ENCODE measurements around the gene AFTPH.

Gene AFTPH

DNA sequence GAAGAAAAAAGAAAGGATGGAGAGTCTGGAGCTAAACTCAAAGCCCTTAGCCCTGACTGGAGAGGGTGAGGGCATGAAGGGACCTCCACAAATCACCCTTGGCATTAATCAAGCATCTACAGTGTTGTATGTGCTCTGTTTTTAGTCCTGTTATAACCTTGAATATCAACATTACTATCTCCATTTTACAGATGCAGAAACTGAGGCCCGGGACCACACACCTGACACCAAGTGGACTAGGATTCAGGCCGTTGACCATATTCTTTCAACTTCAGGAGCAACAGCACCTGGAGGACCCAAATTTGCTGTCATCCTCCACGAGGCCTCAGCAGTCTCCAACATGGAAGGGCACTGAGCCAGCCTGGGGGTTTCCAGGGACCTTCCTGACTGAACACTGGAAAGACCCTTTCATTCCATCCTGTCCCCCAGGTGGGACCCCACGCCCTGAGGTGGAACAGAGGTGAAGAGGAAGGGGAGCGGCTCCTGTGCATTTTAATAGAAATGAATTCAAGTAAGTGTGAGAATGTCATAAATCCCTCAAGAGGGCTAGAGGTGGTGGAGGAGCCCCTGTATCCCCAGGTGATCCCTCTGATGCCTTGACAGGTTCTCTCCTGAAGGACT, 88.6 kb downstream of the AFTPH start:
- no peak for DNase-seq (ENCODE audit: low spot score)

DNA sequence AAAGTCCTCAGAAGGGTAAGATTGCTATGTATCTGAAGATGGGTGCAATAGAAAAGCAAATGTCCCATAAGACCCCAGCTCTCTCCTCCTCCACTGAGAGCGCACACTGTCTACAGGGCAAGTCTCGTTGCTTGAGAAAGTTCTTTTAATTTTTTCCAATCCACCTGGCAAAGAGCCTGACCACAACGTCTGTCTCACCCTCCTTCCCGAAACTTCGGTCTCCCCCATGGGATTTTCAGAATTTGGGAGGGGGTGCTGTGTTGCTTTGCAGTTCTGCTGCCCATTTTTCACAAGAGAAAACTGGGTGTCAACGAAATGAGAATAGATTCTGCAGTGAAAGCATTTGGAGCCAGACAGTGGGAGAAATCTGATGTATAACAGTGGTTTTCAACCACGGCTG, 89.1 kb downstream of the AFTPH start:
- no peak for DNase-seq (ENCODE audit: low spot score)

DNA sequence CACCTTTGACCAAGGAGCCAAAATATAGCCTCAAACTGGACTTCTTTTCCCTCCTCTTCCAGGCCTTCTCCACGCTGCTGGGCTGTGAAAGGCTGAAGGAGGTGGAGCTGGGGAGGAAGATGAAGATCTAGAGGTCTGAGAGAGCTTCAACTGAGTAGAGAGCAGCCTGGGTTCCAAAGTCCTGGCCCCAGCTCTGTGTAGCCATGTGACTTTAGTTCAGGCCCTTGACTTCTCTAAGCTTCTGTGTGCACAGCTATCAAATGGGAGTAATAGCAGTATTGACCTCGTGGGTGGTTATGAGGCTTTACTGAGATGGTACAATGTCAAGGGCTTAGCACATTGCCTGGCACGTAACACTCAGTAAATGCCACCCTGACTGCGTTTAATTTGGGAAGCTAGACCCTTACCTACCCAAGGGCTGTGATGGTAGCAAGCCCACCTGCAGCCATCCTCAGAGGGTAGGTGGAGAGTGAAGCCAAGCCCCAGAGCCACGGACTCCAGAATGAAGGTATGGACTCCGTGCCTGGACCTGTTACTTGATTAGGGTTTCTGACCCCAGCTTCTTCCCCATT, 91.2 kb downstream of the AFTPH start:
- DNase-seq (ENCODE audit: low spot score), result no peak

DNA sequence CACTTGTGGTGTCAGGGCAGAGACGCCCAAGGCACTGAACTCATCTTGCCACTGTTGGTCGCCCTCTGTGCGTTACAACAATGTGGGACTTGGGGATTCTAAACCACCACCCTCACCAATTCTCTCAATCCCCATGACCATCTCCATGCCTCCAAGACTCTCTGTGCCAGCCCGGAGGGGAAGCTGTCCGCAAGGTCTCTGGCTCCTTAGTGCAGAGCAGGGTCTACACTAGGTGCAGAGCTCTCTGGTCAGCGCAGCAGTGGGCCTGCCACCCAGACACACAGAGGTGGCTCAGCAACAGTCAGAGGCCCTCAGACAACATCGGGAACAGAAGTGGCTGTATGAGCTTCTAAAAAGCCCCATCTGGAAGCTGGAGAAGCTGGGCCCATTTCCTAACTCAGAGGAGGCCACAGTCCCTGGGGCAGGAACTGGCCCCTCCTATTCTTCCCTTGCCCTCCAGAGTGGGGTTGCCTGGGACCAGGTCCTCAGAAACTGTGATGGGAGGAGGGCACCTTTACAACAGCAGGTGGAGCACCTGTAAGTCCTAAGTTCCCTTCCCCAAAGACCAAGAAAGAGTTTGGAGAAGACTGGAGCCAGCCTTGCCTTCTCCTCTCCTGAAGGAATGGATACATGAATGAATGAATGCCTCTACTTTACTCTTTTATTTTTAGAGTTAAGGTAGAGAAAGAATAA, 91.9 kb downstream of the AFTPH start:
- DNase-seq (ENCODE audit: low spot score), result no peak

DNA sequence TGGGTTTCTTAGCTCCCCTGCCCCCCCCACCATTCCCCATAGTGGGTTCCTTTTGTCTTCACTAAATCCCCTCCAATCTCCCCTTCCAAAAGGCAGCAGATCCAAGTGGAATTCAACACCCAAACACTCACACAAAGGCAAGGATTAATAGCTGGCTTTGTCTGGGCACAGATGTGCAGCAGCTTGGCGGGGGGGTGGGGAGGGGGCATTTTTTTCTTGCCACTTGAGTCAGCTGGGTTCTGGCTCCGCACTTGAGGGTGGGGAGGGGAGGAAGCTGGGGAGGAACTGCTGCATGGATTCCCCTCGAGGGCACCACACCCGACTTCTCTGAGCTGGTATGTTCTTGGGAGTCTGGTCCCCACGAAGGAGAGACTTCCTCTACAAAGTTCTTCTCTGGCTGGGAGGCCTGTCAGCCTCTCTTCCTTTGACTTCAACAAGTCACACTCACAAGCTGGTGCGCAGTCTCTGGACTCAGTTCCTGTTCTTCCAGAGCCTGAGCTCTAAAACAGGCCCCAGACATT, 93.6 kb downstream of the AFTPH start:
- no peak for DNase-seq (ENCODE audit: low spot score)

DNA sequence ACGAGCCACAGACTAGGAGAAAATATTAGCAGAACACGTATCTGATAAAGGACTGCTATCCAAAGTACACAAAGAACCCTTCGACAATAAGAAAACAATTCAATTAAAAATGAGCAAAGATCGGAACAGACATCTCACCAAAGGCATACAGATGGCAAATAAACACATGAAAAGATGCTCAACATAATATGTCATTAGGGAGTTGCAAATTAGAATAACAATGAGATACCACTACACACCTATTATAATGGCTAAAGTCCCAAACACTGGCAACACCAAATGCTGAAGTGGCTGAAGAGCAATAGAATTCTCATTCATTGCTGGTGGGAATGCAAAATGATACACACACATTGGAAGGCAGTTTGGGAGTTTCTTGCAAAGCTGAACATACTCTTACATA, 96.5 kb downstream of the AFTPH start:
- DNase-seq (ENCODE audit: low spot score), result no peak

DNA sequence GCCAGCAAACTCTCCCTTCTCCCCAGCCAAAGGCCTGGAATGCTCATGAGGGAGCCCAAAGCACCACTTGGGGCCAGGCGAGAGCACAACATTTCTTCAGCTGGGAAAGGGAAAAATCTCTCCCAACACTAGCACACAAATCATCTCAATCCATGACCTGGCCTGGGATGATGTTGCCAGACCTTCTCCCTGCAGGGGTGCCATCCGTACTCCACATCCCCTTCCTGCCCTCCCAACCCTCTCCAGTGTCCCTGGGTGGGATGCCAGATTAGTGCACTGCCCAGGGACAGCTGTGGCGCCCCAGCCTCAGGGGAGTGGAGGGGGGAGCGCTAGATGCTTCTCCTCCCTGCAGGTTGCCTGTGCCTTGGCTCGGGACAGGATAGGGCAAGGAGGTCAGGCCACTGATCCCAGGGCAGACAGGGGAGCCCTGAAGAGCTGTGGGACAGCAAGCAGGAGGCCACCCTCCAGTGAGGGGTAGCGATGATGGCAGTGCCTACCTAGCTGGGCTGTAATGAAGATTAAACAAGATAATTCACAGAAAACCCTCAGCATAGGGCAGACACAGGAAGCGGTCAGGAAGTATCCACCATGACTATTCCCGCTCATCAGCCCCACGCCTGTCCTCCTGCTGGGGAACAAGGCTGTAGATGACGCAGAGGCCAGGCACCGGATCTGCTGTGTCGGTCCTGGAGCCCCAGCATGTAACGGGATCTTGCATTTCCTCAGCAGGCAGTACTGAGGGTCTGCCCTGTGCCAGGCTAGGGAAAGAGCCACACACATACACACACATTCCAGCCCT, 98.5 kb downstream of the AFTPH start:
- no peak for DNase-seq (ENCODE audit: low spot score)

DNA sequence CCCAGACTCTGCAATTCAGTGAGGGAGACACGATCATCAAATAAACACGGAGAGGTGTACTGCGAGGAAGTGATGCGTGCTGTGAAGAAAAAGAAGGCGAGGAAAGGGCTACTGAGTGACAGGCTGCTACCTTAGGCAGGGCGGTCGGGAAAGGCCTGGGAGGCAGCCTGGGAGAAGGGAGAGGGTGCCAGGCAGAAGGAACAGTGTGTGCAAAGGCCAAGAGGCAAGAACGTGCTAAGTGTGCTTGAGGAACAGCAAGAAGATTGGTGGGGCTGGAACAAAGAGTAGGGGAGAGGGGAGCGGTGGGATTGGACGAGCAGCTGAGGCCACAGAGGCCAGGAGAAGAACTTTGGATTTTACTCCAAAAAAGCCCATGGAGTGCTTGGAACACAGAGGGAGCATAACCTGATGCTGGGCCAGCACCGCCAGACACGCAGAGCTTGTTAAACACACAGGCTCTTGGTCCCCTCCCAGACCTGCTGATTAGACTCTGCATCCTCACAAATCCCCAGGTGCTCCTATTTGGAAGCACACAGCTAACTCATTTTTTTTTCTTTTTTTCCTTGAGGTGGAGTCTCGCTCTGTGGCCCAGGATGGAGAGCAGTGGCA, 99.2 kb downstream of the AFTPH start:
- DNase-seq (ENCODE audit: low spot score), result no peak

DNA sequence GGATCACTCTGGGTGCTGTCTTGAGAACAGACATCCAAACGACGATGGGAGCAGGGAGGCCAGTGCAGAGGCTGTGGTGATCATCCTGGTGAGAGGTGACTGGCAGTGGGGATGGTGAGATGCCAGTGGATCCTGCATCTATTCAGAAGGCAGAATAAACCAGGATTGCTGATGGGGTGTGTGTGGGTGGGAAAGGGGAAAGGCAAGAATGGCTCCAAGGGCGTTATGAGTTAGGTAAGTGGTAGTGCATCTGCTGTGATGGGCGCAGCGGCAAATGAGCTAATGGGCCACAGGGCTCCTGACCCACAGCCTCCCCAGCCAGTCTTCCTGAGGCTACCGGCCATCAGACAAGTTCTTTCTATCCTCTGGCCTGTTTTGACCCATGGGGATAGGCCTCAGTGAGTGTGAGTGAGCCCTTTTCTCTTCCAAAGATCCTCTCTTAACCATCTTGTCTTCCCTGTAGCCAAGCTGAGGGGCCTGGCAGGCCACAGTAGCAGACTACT, 100.0 kb downstream of the AFTPH start:
- no peak for DNase-seq (ENCODE audit: low spot score)

DNA sequence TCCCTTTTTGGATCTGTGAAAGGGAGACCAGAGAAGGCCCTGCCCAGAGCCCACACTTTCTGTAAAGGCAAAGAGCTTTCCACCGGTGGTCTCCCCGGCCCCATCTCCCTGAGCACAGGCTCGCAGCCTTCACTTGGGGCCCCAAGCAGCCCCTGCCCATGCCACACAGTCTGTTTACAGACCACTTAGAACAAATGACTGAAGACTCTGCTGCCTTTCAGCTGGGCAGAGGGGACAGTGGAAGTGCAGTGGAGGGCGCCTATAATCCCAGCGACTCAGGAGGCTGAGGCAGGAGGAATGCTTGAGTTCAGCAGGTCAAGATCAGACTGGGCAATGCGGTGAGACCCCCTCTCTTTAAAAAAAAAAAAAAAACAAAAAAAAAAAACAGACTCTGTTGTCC, 100.7 kb downstream of the AFTPH start:
- no peak for DNase-seq (ENCODE audit: low spot score)

DNA sequence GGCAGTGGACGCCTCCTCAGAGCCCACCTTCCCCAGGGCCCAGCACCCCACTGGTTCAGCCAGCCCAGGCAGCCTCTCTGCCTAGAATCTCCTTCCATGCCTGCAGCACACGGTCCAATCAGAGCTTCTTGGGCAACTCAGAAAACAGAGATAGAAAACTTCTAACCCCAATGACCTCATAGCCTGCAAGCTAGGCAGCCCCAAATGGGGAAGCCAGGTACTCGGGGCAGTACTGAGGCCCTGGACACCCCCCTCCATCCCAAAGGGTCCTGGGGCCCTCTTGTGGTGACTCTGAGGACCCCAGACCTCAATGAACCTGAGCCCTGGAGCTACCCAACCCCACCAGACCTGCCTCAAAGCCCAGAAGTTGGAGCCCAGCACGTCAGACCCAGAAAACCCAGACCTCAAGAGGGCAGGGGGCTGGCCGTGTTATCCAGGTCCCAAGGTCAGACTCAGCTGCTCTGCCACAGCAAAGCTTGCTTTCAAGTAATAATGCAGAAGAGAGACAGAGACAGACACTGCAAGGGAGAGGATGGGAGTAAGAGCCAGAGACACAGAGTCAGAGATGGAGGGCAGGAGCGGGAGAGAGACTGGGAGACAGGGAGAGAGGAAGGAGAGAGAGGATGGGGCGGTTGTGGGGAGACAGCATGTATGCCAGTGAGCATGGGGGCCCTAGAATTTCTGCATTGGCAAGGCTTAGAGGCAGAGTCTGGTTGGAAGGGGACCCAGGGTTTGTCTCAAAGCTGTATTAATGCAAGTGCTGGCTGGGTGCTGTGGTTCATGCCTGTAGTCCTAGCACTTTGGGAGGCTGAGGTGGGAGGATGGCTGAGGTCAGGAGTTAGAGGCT, 101.4 kb downstream of the AFTPH start:
- no peak for DNase-seq (ENCODE audit: low spot score)

DNA sequence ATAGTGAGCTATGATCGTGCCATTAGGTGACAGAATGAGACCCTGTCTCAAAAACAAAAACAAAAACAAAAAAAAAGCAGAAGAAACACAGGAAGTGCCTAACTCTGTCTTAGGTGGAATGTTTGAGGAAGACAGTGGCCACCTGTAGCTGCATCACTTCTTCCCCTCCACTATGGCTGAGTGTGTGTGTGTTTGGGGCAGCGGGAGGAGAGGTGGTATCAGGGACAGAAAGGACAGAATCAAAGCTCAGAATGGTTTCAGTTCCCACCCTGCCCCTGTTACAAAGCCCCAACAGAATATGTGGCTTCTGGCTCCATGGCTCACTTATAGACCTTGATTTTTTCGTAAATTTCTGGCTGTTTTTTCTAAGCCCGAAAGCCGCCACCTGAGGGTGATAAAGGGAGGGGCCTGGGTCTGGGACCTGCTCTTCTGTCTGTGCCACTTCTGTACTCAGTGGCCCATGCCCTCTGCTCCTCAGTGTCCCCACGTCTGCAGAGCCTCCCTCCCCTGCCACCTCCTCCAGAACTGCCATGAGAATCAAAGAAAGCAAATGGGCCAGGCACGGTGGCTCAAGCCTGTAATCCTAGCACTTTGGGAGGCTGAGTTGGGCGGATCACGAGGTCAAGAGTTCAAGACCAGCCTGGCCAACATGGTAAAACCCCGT, 102.2 kb downstream of the AFTPH start:
- no peak for DNase-seq (ENCODE audit: low spot score)

DNA sequence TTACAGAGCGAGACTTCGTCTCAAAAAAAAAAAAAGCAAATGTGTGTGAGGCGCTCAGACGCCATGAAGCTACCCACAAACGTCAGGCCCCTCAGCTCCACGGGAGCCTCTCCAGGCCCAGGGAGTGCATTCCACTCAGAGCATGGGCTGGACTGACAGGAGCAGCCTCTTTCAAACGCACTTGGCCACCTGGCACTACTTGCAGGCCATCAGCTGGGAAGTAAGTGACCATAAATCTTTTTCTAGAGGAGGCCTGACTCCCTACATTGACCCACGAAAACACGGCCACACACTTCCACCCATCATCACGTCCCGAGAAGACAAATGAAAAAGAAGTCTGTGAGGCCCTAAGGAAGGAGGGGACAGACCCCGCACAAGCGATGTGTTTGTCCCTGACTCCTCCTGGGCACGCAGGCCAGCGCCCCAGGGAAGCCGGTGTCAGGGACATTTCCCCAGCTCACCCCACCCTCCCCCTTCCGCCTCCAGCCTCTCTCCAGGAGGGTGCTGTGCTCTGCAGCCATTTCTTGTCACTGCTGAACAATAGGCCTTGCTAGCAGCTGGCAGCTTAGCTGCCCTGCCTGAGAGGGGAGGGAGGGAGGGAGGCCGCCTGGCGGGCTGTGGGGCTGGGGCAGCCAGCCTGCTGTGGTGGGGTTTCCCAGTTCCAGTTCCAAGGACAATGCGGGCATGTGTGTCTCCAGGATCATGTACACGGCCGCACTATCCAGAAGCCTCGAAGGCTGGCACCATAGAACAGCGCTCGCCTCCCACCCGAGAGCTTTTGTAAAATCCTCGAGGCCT, 103.0 kb downstream of the AFTPH start:
- DNase-seq (ENCODE audit: low spot score), result no peak

DNA sequence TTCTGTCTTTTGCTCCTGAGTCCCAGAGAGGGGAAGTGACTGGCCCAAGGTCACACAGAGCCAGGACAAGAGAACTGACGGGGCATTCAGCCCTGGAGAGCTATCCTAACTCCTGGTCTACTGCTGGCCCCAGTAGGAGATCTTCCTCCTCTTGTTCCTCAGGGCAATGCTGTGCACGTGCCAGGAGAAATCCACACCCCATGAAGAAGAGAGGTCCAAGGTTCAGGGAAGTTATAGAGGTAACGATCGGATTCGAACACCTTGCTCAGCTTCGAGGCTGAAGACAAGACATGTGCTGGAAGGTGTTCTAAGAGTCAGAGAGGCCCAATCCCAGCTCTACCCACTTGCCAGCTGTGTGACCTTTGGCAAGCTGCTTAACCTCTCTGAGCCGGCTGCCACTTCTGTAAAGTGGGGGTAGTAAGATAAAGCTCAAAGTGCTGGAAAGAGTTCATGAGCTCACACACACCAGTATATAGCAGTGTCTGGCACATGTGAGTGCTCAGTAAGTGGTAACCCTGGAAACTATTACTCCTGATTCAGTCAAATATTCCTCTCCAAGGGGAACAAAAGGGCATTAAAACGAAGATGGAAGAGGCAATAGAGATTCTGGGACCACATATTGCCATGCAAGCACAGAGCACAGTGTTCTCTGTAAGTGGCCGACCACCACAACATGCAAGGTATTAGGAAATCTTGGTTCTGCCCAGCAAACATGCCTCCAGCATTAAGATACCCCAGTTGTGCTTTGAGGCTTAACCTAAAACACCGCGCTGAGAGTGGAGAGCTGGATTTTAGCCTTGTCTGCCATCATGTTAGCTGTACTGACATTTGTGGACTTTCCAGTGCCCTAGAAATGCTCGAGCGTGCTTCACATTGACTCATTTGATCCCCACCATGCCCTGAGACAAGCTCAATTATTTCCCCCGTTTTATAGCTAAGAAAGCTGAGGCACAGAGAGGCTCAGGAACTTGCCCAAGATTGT, 104.0 kb downstream of the AFTPH start:
- no peak for DNase-seq (ENCODE audit: low spot score)

DNA sequence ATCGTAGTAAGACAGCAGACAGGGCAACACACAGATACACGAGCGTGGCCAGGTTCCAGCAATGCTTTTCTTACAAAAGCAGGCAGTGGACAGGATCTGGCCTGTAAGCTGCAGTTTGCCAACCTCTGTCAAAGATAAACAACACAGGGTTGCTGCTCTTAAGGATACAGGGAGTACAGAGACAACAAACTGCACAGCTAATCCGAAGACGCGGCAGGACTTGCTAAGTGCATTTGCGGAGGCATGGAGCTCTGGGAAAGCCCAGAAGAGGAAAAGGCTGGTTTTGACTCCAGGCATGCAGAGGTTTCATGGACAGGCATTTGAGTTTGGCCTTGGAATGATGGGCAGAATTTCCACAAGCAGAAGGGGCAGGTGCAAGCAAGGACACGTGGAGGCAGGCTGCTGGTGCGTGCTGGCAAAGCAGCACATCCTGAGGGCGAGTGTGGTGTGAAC, 105.2 kb downstream of the AFTPH start:
- no peak for DNase-seq (ENCODE audit: low spot score)

DNA sequence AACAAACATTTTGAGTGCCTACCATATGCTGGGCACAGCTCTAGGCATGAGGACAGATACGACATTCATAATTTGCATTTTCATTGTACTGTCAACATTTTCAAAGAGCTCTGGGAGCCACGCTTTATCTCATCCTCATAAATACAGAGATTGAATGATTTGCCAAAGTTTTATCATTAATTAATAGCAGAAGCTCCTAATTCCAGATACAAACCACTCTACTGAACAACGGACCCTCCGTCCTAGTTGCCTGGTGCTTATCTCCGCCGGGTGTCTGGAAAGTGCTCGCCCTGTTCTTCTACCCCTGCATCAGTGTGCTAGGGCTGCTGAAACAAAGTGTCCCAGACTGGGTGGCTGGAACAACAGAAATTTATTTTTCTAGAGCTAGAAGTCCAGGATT, 105.7 kb downstream of the AFTPH start:
- no peak for DNase-seq (ENCODE audit: low spot score)

DNA sequence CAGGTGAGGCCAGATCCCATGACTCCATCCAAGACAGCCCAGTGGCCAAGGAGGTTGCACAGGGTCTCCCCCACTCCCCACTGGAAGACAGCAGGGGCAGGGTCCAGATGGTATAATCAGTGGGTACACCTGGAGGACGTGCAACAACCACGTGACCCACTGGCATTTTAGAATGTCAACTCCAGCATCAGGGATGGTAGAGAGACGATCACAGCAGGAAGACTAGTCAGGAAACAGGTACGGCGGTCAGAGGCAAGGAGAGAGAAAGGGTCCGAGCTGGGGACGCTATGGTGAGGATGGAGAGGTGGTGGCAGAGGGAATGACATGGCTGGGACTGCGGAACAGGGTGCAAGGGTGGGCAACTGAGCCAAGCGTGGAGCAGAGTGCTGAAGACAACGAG, 106.6 kb downstream of the AFTPH start:
- DNase-seq (ENCODE audit: low spot score), result no peak

DNA sequence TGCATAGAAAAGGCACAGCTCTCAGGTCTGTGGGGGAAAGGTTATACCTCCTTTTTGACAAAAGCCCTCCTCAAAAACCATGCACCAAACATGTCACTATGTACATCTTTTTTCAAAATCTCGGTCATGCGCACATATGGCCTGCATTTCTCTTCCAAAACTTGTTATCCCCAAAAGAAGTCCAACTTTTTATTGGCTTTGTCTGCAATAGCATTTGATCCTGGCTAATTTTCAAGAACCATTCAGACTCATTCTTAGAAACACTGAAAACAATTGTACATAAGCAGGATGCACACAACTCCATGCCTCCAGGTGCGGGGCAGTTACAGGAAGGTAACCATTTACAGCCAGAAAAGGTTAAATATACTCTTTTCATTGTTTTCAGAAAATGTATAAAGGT, 107.6 kb downstream of the AFTPH start:
- no peak for DNase-seq (ENCODE audit: low spot score)
